ENCODE data around the gene COL19A1.
A peak's percentile ranks its signal among the peaks of the same experiment; 100 is the strongest.
"Not testable (repeated sequence)": the region's sequence is repeated elsewhere in the genome, so short reads cannot be mapped to it uniquely, and the experiment has no call there.

COL19A1 gene

GRCh38 chr6:69866351-69866769, at the start of gene COL19A1:
Gene COL19A1, plus strand, starts transcription at chr6:69866556. Its CDS starts 13,012 bp downstream, at chr6:69879568.
- peak; percentile 52 for DNase-seq

- no peak for DNase-seq
Observed at GRCh38 chr6:69816569-69816968, 49.8 kb upstream of the COL19A1 start.

GRCh38 chr6:69817358-69817757, 49.0 kb upstream of the COL19A1 start:
- DNase-seq: no peak

GRCh38 chr6:69818223-69818930, 48.0 kb upstream of the COL19A1 start:
- no peak for DNase-seq

- DNase-seq: no peak
Observed at GRCh38 chr6:69819138-69819537, 47.2 kb upstream of the COL19A1 start.

- no peak for DNase-seq
Observed at GRCh38 chr6:69820018-69820417, 46.3 kb upstream of the COL19A1 start.

GRCh38 chr6:69820438-69820837, 45.9 kb upstream of the COL19A1 start:
- DNase-seq: no peak

- not testable (repeated sequence) for DNase-seq
Observed at GRCh38 chr6:69824355-69824754, 42.0 kb upstream of the COL19A1 start.

- DNase-seq: no peak
Observed at GRCh38 chr6:69825904-69826303, 40.5 kb upstream of the COL19A1 start.

GRCh38 chr6:69827276-69827893, 39.0 kb upstream of the COL19A1 start:
- no peak for DNase-seq

- DNase-seq: no peak
Observed at GRCh38 chr6:69832558-69832957, 33.8 kb upstream of the COL19A1 start.

- DNase-seq: peak; percentile 59
Observed at GRCh38 chr6:69835414-69836179, 30.8 kb upstream of the COL19A1 start.

GRCh38 chr6:69841862-69842261, 24.5 kb upstream of the COL19A1 start:
- no peak for DNase-seq

- DNase-seq: no peak
Observed at GRCh38 chr6:69843189-69843588, 23.2 kb upstream of the COL19A1 start.

GRCh38 chr6:69846312-69846711, 20.0 kb upstream of the COL19A1 start:
- DNase-seq: no peak

- peak; percentile 53 for DNase-seq
Observed at GRCh38 chr6:69846770-69847491, 19.4 kb upstream of the COL19A1 start.

GRCh38 chr6:69847492-69847788, 18.9 kb upstream of the COL19A1 start:
- DNase-seq: no peak

GRCh38 chr6:69848552-69848951, 17.8 kb upstream of the COL19A1 start:
- no peak for DNase-seq

GRCh38 chr6:69852706-69853105, 13.7 kb upstream of the COL19A1 start:
- no peak for DNase-seq

- peak; percentile 34 for DNase-seq
Observed at GRCh38 chr6:69861986-69862385, 4.4 kb upstream of the COL19A1 start.

- DNase-seq: peak; percentile 34
Observed at GRCh38 chr6:69863766-69864165, 2.6 kb upstream of the COL19A1 start.

- peak; percentile 82 for DNase-seq
Observed at GRCh38 chr6:69865126-69865525, 1.2 kb upstream of the COL19A1 start.

Measured in NCI-H446 treated with DMSO at 0.1 percent for 48 hours (cell line).